ENCODE data around the gene TBCK. TPM values are rescaled to one million over a fixed set of nuclear protein-coding genes. Genes with fewer than 3 reads are reported as not detected.

The TBCK gene
- total RNA-seq, 1 experiment from 2014 or later = 19.7 TPM

GRCh38 chr4:106339431-106339830, 23.4 kb upstream of the TBCK start:
- BruUV-seq (replicated peaks) = no TSS peak
- intact Hi-C loops (cut with micrococcal nuclease; ENCODE audit: unreplicated experiment) = no loop called here

DNA sequence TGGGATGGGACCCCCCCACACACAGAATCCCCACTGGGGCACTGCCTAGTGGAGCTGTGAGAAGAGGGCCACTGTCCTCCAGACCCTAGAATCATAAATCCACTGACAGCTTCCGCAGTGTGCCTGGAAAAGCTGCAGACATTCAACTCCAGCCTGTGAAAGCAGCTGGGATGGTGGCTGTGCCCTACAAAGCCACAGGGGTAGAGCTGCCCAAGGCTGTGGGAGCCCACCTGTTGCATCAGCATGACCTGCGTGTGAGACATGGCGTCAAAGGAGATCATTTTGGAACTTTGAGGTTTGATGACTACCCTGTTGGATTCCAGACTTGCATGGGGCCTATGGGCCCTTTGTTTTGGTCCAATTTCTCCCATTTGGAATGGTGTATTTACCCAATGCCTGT, 22.7 kb upstream of the TBCK start:
- Mint-ChIP-seq H3K9me3 (ENCODE audit: low read depth, unreplicated experiment) (peaks cover 3% of the 10 kb centered on the region), H3K27ac (ENCODE audit: unreplicated experiment) (no peak overlapping the region), H3K36me3 (ENCODE audit: insufficient read depth, unreplicated experiment) (peaks cover 23% of the 10 kb centered on the region), H3K4me1 (ENCODE audit: low read depth, unreplicated experiment) (peaks cover under 1% of the 10 kb centered on the region), H3K4me3 (ENCODE audit: low read depth, unreplicated experiment) (no peak overlapping the region), H3K27me3 (ENCODE audit: unreplicated experiment) (no peaks in the 10 kb centered on the region)
- intact Hi-C loops (cut with micrococcal nuclease; ENCODE audit: unreplicated experiment) = no loop called here
- CTCF ChIA-PET = no interaction called here
- TF ChIP-seq, protein P1, sequence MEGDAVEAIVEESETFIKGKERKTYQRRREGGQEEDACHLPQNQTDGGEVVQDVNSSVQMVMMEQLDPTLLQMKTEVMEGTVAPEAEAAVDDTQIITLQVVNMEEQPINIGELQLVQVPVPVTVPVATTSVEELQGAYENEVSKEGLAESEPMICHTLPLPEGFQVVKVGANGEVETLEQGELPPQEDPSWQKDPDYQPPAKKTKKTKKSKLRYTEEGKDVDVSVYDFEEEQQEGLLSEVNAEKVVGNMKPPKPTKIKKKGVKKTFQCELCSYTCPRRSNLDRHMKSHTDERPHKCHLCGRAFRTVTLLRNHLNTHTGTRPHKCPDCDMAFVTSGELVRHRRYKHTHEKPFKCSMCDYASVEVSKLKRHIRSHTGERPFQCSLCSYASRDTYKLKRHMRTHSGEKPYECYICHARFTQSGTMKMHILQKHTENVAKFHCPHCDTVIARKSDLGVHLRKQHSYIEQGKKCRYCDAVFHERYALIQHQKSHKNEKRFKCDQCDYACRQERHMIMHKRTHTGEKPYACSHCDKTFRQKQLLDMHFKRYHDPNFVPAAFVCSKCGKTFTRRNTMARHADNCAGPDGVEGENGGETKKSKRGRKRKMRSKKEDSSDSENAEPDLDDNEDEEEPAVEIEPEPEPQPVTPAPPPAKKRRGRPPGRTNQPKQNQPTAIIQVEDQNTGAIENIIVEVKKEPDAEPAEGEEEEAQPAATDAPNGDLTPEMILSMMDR (IDR thresholded peaks at IDR 0.05; ENCODE audit: unreplicated experiment) = no peak
- DNase-seq = no peak
- BruUV-seq (replicated peaks) = no TSS peak

More at GRCh38 chr4:106339431-106339830, 23.4 kb upstream of the TBCK start:
- CTCF ChIA-PET = no interaction called here
- Mint-ChIP-seq H3K4me1 (ENCODE audit: low read depth, unreplicated experiment) (peaks cover 9% of the 10 kb centered on the region), H3K9me3 (ENCODE audit: low read depth, unreplicated experiment) (peaks cover 3% of the 10 kb centered on the region), H3K4me3 (ENCODE audit: low read depth, unreplicated experiment) (no peak overlapping the region), H3K27ac (ENCODE audit: unreplicated experiment) (no peak overlapping the region), H3K36me3 (ENCODE audit: insufficient read depth, unreplicated experiment) (peaks cover 21% of the 10 kb centered on the region), H3K27me3 (ENCODE audit: unreplicated experiment) (no peaks in the 10 kb centered on the region)
- TF ChIP-seq, protein P1 (IDR thresholded peaks at IDR 0.05; ENCODE audit: unreplicated experiment) = no peak
- no peak for DNase-seq

DNA sequence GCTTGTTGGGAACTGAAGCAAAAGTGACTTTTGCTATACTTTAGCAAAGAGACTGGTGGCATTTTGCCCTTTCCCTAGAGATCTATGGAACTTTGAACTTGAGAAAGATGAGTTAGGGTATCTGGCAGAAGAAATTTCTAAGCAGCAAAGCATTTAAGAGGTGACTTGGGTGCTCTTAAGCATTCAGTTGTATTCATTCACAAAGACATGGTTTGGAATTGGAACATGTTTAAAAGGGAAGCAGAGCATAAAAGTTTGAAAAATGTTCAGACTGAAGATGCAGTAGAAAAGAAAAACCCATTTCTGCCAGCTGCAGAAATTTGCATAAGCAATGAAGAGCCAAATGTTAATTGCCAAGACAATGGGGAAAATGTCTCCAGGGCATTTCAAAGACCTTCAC, 21.9 kb upstream of the TBCK start:
- H3K4me3 Mint-ChIP-seq (ENCODE audit: low read depth, unreplicated experiment) = no peak overlapping the region
- no peaks in the 10 kb centered on the region for H3K27me3 Mint-ChIP-seq (ENCODE audit: unreplicated experiment)
- intact Hi-C loops (cut with micrococcal nuclease; ENCODE audit: unreplicated experiment) = no loop called here
- H3K4me1 Mint-ChIP-seq (ENCODE audit: low read depth, unreplicated experiment) = no peaks in the 10 kb centered on the region
- CTCF ChIA-PET = no interaction called here
- H3K36me3 Mint-ChIP-seq (ENCODE audit: insufficient read depth, unreplicated experiment) = peaks cover 23% of the 10 kb centered on the region
- no peak overlapping the region for H3K27ac Mint-ChIP-seq (ENCODE audit: unreplicated experiment)
- peaks cover 3% of the 10 kb centered on the region for H3K9me3 Mint-ChIP-seq (ENCODE audit: low read depth, unreplicated experiment)
- TF ChIP-seq, protein P1 (IDR thresholded peaks at IDR 0.05; ENCODE audit: unreplicated experiment) = no peak
- no peak for DNase-seq
- BruUV-seq (replicated peaks) = no TSS peak

GRCh38 chr4:106336618-106337017, 20.6 kb upstream of the TBCK start:
- intact Hi-C loops (cut with micrococcal nuclease; ENCODE audit: unreplicated experiment) = no loop called here
- Mint-ChIP-seq H3K9me3 (ENCODE audit: low read depth, unreplicated experiment) (peaks cover 3% of the 10 kb centered on the region), H3K4me3 (ENCODE audit: low read depth, unreplicated experiment) (no peak overlapping the region), H3K27ac (ENCODE audit: unreplicated experiment) (no peak overlapping the region), H3K27me3 (ENCODE audit: unreplicated experiment) (no peaks in the 10 kb centered on the region), H3K4me1 (ENCODE audit: low read depth, unreplicated experiment) (no peaks in the 10 kb centered on the region), H3K36me3 (ENCODE audit: insufficient read depth, unreplicated experiment) (peaks cover 25% of the 10 kb centered on the region)
- BruUV-seq (replicated peaks) = no TSS peak
- CTCF ChIA-PET = no interaction called here
- DNase-seq = no peak
- TF ChIP-seq, protein P1 (IDR thresholded peaks at IDR 0.05; ENCODE audit: unreplicated experiment) = no peak
